Activated T-cell treated with anti-CD3 and anti-CD28 coated beads, Interleukin-2, amount 50 U/mL, for 4 hours (primary cell): Measurements from ENCODE around the gene TMEM125. TPM values are rescaled to one million over a fixed set of nuclear protein-coding genes. Genes with fewer than 3 reads are reported as not detected.
A peak's percentile ranks its signal among the peaks of the same experiment; 100 is the strongest.

Experiments
- ATAC-seq, 2 donors: fragments of 200-7000 bp; cut with Tn5 transposase; one replicate each; pipeline ENCODE4 v1.10.0; 2021
- DNase-seq: peaks from one replicate; pipeline ENCODE4 v3.0.0-alpha.2; 2020
- H3K27me3 Mint-ChIP-seq: one replicate; pipeline ENCODE4 v1.8.0; 2021; ENCODE audit warnings: low read depth, mixed read lengths
- H3K36me3 Mint-ChIP-seq: one replicate; pipeline ENCODE4 v1.8.0; 2022; ENCODE audit warnings: mixed read lengths; ENCODE audit not compliant: insufficient read depth
- H3K4me1 Mint-ChIP-seq: one replicate; pipeline ENCODE4 v1.8.0; 2021; ENCODE audit warnings: low read depth, mixed read lengths
- H3K4me3 Mint-ChIP-seq: one replicate; pipeline ENCODE4 v1.8.0; 2021; ENCODE audit warnings: mild to moderate bottlenecking, moderate library complexity, mixed read lengths
- H3K9me3 Mint-ChIP-seq: one replicate; pipeline ENCODE4 v1.8.0; 2021; ENCODE audit warnings: mixed read lengths
- total RNA-seq, 3 donors: library from RNA; stranded (reverse); gene quantifications; one replicate each; pipeline ENCODE4 v1.2.1, GENCODE V29; 2021

Gene TMEM125
- not detected for total RNA-seq

- Mint-ChIP-seq H3K36me3 (peaks cover 2% of the 10 kb centered on the region), H3K4me1 (peaks cover 21% of the 10 kb centered on the region), H3K9me3 (peaks cover 3% of the 10 kb centered on the region), H3K27me3 (peaks cover 19% of the 10 kb centered on the region), H3K4me3 (peak within 1 kb of the TSS; percentile 16)
- no peak for ATAC-seq
- DNase-seq: no peak
Measured at GRCh38 chr1:43269627-43270375, at the start of gene TMEM125. TSS of gene TMEM125 (plus strand) at chr1:43269983. CDS start at chr1:43272723, 2,740 bp downstream.

GRCh38 chr1:43220905-43221778 lies 48.6 kb upstream of the TMEM125 start:
- no peaks in the 10 kb centered on the region for H3K36me3 Mint-ChIP-seq
- peaks cover 4% of the 10 kb centered on the region for H3K27me3 Mint-ChIP-seq
- H3K4me1 Mint-ChIP-seq: peaks cover 4% of the 10 kb centered on the region
- no peak for ATAC-seq
- H3K9me3 Mint-ChIP-seq: no peaks in the 10 kb centered on the region
- DNase-seq: no peak
- H3K4me3 Mint-ChIP-seq: no peak overlapping the region

GRCh38 chr1:43221797-43222196 lies 48.0 kb upstream of the TMEM125 start:
- no peak overlapping the region for H3K4me3 Mint-ChIP-seq
- H3K4me1 Mint-ChIP-seq: peaks cover 4% of the 10 kb centered on the region
- peaks cover 4% of the 10 kb centered on the region for H3K27me3 Mint-ChIP-seq
- DNase-seq (no peak), ATAC-seq (no peak)
- H3K36me3 Mint-ChIP-seq: no peaks in the 10 kb centered on the region
- H3K9me3 Mint-ChIP-seq: no peaks in the 10 kb centered on the region

- Mint-ChIP-seq H3K9me3 (no peaks in the 10 kb centered on the region), H3K27me3 (peaks cover 5% of the 10 kb centered on the region)
Measured at GRCh38 chr1:43222879-43223278, 46.9 kb upstream of the TMEM125 start.

GRCh38 chr1:43225168-43225567 lies 44.6 kb upstream of the TMEM125 start:
- Mint-ChIP-seq H3K4me1 (peaks cover 4% of the 10 kb centered on the region), H3K4me3 (no peak overlapping the region), H3K36me3 (no peaks in the 10 kb centered on the region), H3K27me3 (peaks cover 5% of the 10 kb centered on the region), H3K9me3 (no peaks in the 10 kb centered on the region)
- no peak for ATAC-seq
- no peak for DNase-seq

More at GRCh38 chr1:43222879-43223278, 46.9 kb upstream of the TMEM125 start:
- H3K4me3 Mint-ChIP-seq: no peak overlapping the region
- H3K36me3 Mint-ChIP-seq: no peaks in the 10 kb centered on the region
- no peak for DNase-seq
- H3K4me1 Mint-ChIP-seq: peaks cover 4% of the 10 kb centered on the region
- no peak for ATAC-seq

- H3K9me3 Mint-ChIP-seq: no peaks in the 10 kb centered on the region
- DNase-seq (peak; percentile 88), ATAC-seq (peak; percentile 82 to 91)
- H3K4me1 Mint-ChIP-seq: no peaks in the 10 kb centered on the region
- H3K4me3 Mint-ChIP-seq: no peak overlapping the region
- H3K27me3 Mint-ChIP-seq: peaks cover 6% of the 10 kb centered on the region
- no peaks in the 10 kb centered on the region for H3K36me3 Mint-ChIP-seq
Measured at GRCh38 chr1:43227143-43227764, 42.5 kb upstream of the TMEM125 start.

- no peak overlapping the region for H3K4me3 Mint-ChIP-seq
- no peaks in the 10 kb centered on the region for H3K4me1 Mint-ChIP-seq
- no peak for DNase-seq
- H3K36me3 Mint-ChIP-seq: no peaks in the 10 kb centered on the region
- no peaks in the 10 kb centered on the region for H3K9me3 Mint-ChIP-seq
- H3K27me3 Mint-ChIP-seq: peaks cover 7% of the 10 kb centered on the region
- no peak for ATAC-seq
Measured at GRCh38 chr1:43229826-43230780, 39.7 kb upstream of the TMEM125 start.

- H3K9me3 Mint-ChIP-seq: no peaks in the 10 kb centered on the region
- no peaks in the 10 kb centered on the region for H3K4me1 Mint-ChIP-seq
- no peak overlapping the region for H3K4me3 Mint-ChIP-seq
- no peak for DNase-seq
- ATAC-seq: no peak
- H3K36me3 Mint-ChIP-seq: no peaks in the 10 kb centered on the region
- peaks cover 7% of the 10 kb centered on the region for H3K27me3 Mint-ChIP-seq
Measured at GRCh38 chr1:43232074-43232473, 37.7 kb upstream of the TMEM125 start.

GRCh38 chr1:43232482-43232881 lies 37.3 kb upstream of the TMEM125 start:
- peaks cover 5% of the 10 kb centered on the region for H3K27me3 Mint-ChIP-seq
- H3K4me3 Mint-ChIP-seq: no peak overlapping the region
- no peak for DNase-seq
- no peaks in the 10 kb centered on the region for H3K36me3 Mint-ChIP-seq
- H3K9me3 Mint-ChIP-seq: no peaks in the 10 kb centered on the region
- ATAC-seq: no peak
- no peaks in the 10 kb centered on the region for H3K4me1 Mint-ChIP-seq

GRCh38 chr1:43233631-43234030 lies 36.2 kb upstream of the TMEM125 start:
- H3K4me3 Mint-ChIP-seq: no peak overlapping the region
- no peaks in the 10 kb centered on the region for H3K4me1 Mint-ChIP-seq
- peaks cover 5% of the 10 kb centered on the region for H3K27me3 Mint-ChIP-seq
- ATAC-seq (no peak), DNase-seq (no peak)
- no peaks in the 10 kb centered on the region for H3K9me3 Mint-ChIP-seq
- H3K36me3 Mint-ChIP-seq: no peaks in the 10 kb centered on the region

- H3K4me3 Mint-ChIP-seq: no peak overlapping the region
- no peaks in the 10 kb centered on the region for H3K9me3 Mint-ChIP-seq
- H3K27me3 Mint-ChIP-seq: peaks cover 5% of the 10 kb centered on the region
- no peaks in the 10 kb centered on the region for H3K36me3 Mint-ChIP-seq
- DNase-seq: no peak
- no peaks in the 10 kb centered on the region for H3K4me1 Mint-ChIP-seq
- no peak for ATAC-seq
Measured at GRCh38 chr1:43234267-43234666, 35.5 kb upstream of the TMEM125 start.

- no peaks in the 10 kb centered on the region for H3K9me3 Mint-ChIP-seq
- peaks cover 5% of the 10 kb centered on the region for H3K27me3 Mint-ChIP-seq
- H3K4me1 Mint-ChIP-seq: no peaks in the 10 kb centered on the region
- no peak for ATAC-seq
- no peaks in the 10 kb centered on the region for H3K36me3 Mint-ChIP-seq
- H3K4me3 Mint-ChIP-seq: no peak overlapping the region
- no peak for DNase-seq
Measured at GRCh38 chr1:43235040-43235439, 34.7 kb upstream of the TMEM125 start.

- H3K4me1 Mint-ChIP-seq: no peaks in the 10 kb centered on the region
- H3K9me3 Mint-ChIP-seq: no peaks in the 10 kb centered on the region
- H3K27me3 Mint-ChIP-seq: peaks cover 5% of the 10 kb centered on the region
- DNase-seq (no peak), ATAC-seq (no peak)
- H3K36me3 Mint-ChIP-seq: no peaks in the 10 kb centered on the region
- H3K4me3 Mint-ChIP-seq: no peak overlapping the region
Measured at GRCh38 chr1:43235451-43236121, 34.2 kb upstream of the TMEM125 start.
